Measurements from ENCODE around the gene BRI3BP. TPM values are rescaled to one million over a fixed set of nuclear protein-coding genes. Genes with fewer than 3 reads are reported as not detected.
"Not testable (repeated sequence)": the region's sequence is repeated elsewhere in the genome, so short reads cannot be mapped to it uniquely, and the experiment has no call there.

BRI3BP gene
- total RNA-seq, 1 donor from 2014 or later: 35.0 TPM

GRCh38 chr12:125038976-125039625 is 45.7 kb downstream of the BRI3BP start:
- Mint-ChIP-seq H3K36me3 (ENCODE audit: low read depth) (peaks cover 4% of the 10 kb centered on the region), H3K27me3 (ENCODE audit: insufficient read depth) (no peaks in the 10 kb centered on the region), H3K9me3 (peaks cover 6% of the 10 kb centered on the region), H3K4me1 (ENCODE audit: low read depth) (no peaks in the 10 kb centered on the region), H3K27ac (no peak overlapping the region), H3K4me3 (no peak overlapping the region)
- intact Hi-C loops (cut with micrococcal nuclease): no loop called here
- no peak for DNase-seq (ENCODE audit: low spot score)

GRCh38 chr12:125049093-125049458 is 55.6 kb downstream of the BRI3BP start:
- H3K9me3 Mint-ChIP-seq: no peaks in the 10 kb centered on the region
- no peaks in the 10 kb centered on the region for H3K36me3 Mint-ChIP-seq (ENCODE audit: low read depth)
- intact Hi-C loops (cut with micrococcal nuclease): loop anchor here (1.0 to 5.0 kb wide), 6 partner anchors 16 to 187 kb away; partner anchors contain the start of genes AACS, BRI3BP, DHX37 and SCARB1
- peak overlapping the region; percentile 88 for H3K4me3 Mint-ChIP-seq
- H3K27me3 Mint-ChIP-seq (ENCODE audit: insufficient read depth): no peaks in the 10 kb centered on the region
- no peak for DNase-seq (ENCODE audit: low spot score)
- H3K27ac Mint-ChIP-seq: peak overlapping the region; percentile 75
- peaks cover 13% of the 10 kb centered on the region for H3K4me1 Mint-ChIP-seq (ENCODE audit: low read depth)

GRCh38 chr12:125050446-125050845 is 57.0 kb downstream of the BRI3BP start:
- H3K9me3 Mint-ChIP-seq: no peaks in the 10 kb centered on the region
- no peak for DNase-seq (ENCODE audit: low spot score)
- no peaks in the 10 kb centered on the region for H3K36me3 Mint-ChIP-seq (ENCODE audit: low read depth)
- no peaks in the 10 kb centered on the region for H3K27me3 Mint-ChIP-seq (ENCODE audit: insufficient read depth)
- intact Hi-C loops (cut with micrococcal nuclease): no loop called here
- H3K4me3 Mint-ChIP-seq: peak overlapping the region; percentile 53
- H3K4me1 Mint-ChIP-seq (ENCODE audit: low read depth): peaks cover 13% of the 10 kb centered on the region
- no peak overlapping the region for H3K27ac Mint-ChIP-seq

- no peak for DNase-seq (ENCODE audit: low spot score)
- no peak overlapping the region for H3K4me3 Mint-ChIP-seq
- no peaks in the 10 kb centered on the region for H3K9me3 Mint-ChIP-seq
- intact Hi-C loops (cut with micrococcal nuclease): no loop called here
- H3K27me3 Mint-ChIP-seq (ENCODE audit: insufficient read depth): peaks cover under 1% of the 10 kb centered on the region
- H3K4me1 Mint-ChIP-seq (ENCODE audit: low read depth): peaks cover 13% of the 10 kb centered on the region
- no peaks in the 10 kb centered on the region for H3K36me3 Mint-ChIP-seq (ENCODE audit: low read depth)
- no peak overlapping the region for H3K27ac Mint-ChIP-seq
Measured at GRCh38 chr12:125050868-125051267, 57.4 kb downstream of the BRI3BP start.

- H3K27ac Mint-ChIP-seq: no peak overlapping the region
Measured at GRCh38 chr12:125053821-125054220, 60.4 kb downstream of the BRI3BP start.

GRCh38 chr12:125055591-125055990 is 62.1 kb downstream of the BRI3BP start:
- H3K27me3 Mint-ChIP-seq (ENCODE audit: insufficient read depth): peaks cover 9% of the 10 kb centered on the region
- no peak for DNase-seq (ENCODE audit: low spot score)
- H3K4me3 Mint-ChIP-seq: no peak overlapping the region
- intact Hi-C loops (cut with micrococcal nuclease): no loop called here
- peaks cover 2% of the 10 kb centered on the region for H3K4me1 Mint-ChIP-seq (ENCODE audit: low read depth)
- peaks cover 4% of the 10 kb centered on the region for H3K9me3 Mint-ChIP-seq
- H3K36me3 Mint-ChIP-seq (ENCODE audit: low read depth): no peaks in the 10 kb centered on the region
- H3K27ac Mint-ChIP-seq: no peak overlapping the region

More at GRCh38 chr12:125053821-125054220, 60.4 kb downstream of the BRI3BP start:
- intact Hi-C loops (cut with micrococcal nuclease): no loop called here
- Mint-ChIP-seq H3K9me3 (no peaks in the 10 kb centered on the region), H3K36me3 (ENCODE audit: low read depth) (no peaks in the 10 kb centered on the region), H3K27me3 (ENCODE audit: insufficient read depth) (peaks cover 9% of the 10 kb centered on the region), H3K4me1 (ENCODE audit: low read depth) (peaks cover 13% of the 10 kb centered on the region), H3K4me3 (no peak overlapping the region)
- DNase-seq (ENCODE audit: low spot score): no peak

GRCh38 chr12:125056306-125056705 is 62.9 kb downstream of the BRI3BP start:
- H3K27me3 Mint-ChIP-seq (ENCODE audit: insufficient read depth): peaks cover 12% of the 10 kb centered on the region
- H3K4me1 Mint-ChIP-seq (ENCODE audit: low read depth): no peaks in the 10 kb centered on the region

GRCh38 chr12:125057708-125058107 is 64.3 kb downstream of the BRI3BP start:
- peaks cover 5% of the 10 kb centered on the region for H3K9me3 Mint-ChIP-seq
- intact Hi-C loops (cut with micrococcal nuclease): no loop called here
- DNase-seq (ENCODE audit: low spot score): no peak
- no peaks in the 10 kb centered on the region for H3K36me3 Mint-ChIP-seq (ENCODE audit: low read depth)
- H3K27ac Mint-ChIP-seq: no peak overlapping the region
- H3K4me3 Mint-ChIP-seq: no peak overlapping the region
- H3K27me3 Mint-ChIP-seq (ENCODE audit: insufficient read depth): peaks cover 12% of the 10 kb centered on the region
- no peaks in the 10 kb centered on the region for H3K4me1 Mint-ChIP-seq (ENCODE audit: low read depth)

More at GRCh38 chr12:125056306-125056705, 62.9 kb downstream of the BRI3BP start:
- no peaks in the 10 kb centered on the region for H3K36me3 Mint-ChIP-seq (ENCODE audit: low read depth)
- no peak overlapping the region for H3K4me3 Mint-ChIP-seq
- H3K9me3 Mint-ChIP-seq: peaks cover 5% of the 10 kb centered on the region
- intact Hi-C loops (cut with micrococcal nuclease): no loop called here
- DNase-seq (ENCODE audit: low spot score): no peak
- no peak overlapping the region for H3K27ac Mint-ChIP-seq

GRCh38 chr12:125061229-125061628 is 67.8 kb downstream of the BRI3BP start:
- H3K27me3 Mint-ChIP-seq (ENCODE audit: insufficient read depth): peaks cover 13% of the 10 kb centered on the region
- DNase-seq (ENCODE audit: low spot score): no peak
- H3K36me3 Mint-ChIP-seq (ENCODE audit: low read depth): no peaks in the 10 kb centered on the region
- H3K27ac Mint-ChIP-seq: no peak overlapping the region
- H3K9me3 Mint-ChIP-seq: peaks cover 5% of the 10 kb centered on the region
- no peak overlapping the region for H3K4me3 Mint-ChIP-seq
- intact Hi-C loops (cut with micrococcal nuclease): no loop called here
- H3K4me1 Mint-ChIP-seq (ENCODE audit: low read depth): peaks cover 8% of the 10 kb centered on the region

GRCh38 chr12:125063522-125063921 is 70.1 kb downstream of the BRI3BP start:
- H3K9me3 Mint-ChIP-seq; H3K27ac Mint-ChIP-seq; H3K36me3 Mint-ChIP-seq (ENCODE audit: low read depth); DNase-seq (ENCODE audit: low spot score); intact Hi-C loops (cut with micrococcal nuclease); H3K27me3 Mint-ChIP-seq (ENCODE audit: insufficient read depth): not testable (repeated sequence)
- Mint-ChIP-seq H3K4me3 (peak overlapping the region; percentile 2), H3K4me1 (ENCODE audit: low read depth) (peaks cover 17% of the 10 kb centered on the region)

- no peak for DNase-seq (ENCODE audit: low spot score)
- Mint-ChIP-seq H3K36me3 (ENCODE audit: low read depth) (peaks cover 3% of the 10 kb centered on the region), H3K27ac (no peak overlapping the region), H3K9me3 (peaks cover 5% of the 10 kb centered on the region), H3K27me3 (ENCODE audit: insufficient read depth) (peaks cover 7% of the 10 kb centered on the region), H3K4me1 (ENCODE audit: low read depth) (peaks cover 17% of the 10 kb centered on the region), H3K4me3 (peak overlapping the region; percentile 79)
- intact Hi-C loops (cut with micrococcal nuclease): loop anchor here (2.0 kb wide), 1 partner anchor 144 kb away; no protein-coding TSS in a partner anchor
Measured at GRCh38 chr12:125064492-125064891, 71.0 kb downstream of the BRI3BP start.

- peak; percentile 58 for DNase-seq (ENCODE audit: low spot score)
- Mint-ChIP-seq H3K36me3 (ENCODE audit: low read depth) (peaks cover 3% of the 10 kb centered on the region), H3K4me3 (peak within 1 kb of the TSS; percentile 84), H3K4me1 (ENCODE audit: low read depth) (peaks cover 17% of the 10 kb centered on the region), H3K27me3 (ENCODE audit: insufficient read depth) (peaks cover 7% of the 10 kb centered on the region), H3K9me3 (peaks cover 4% of the 10 kb centered on the region), H3K27ac (peak within 1 kb of the TSS; percentile 40)
- intact Hi-C loops (cut with micrococcal nuclease): loop anchor here (1.0 to 5.0 kb wide), 6 partner anchors 16 to 203 kb away; partner anchors contain the start of genes BRI3BP, DHX37 and SCARB1
Measured at GRCh38 chr12:125065021-125065918, 71.8 kb downstream of the BRI3BP start, which contains the start of gene AACS. Gene AACS, plus strand, starts transcription at chr12:125065435. Its CDS starts 150 bp downstream, at chr12:125065585.

All from activated T-helper 1 cell treated with anti-CD3 and anti-CD28 coated beads, Interleukin-12 subunit alpha, Interleukin-12 subunit beta, Interleukin-2, Interleukin-4 antibody, amounts not matched to agents 30 ng/mL and 10 ng/mL and 1 ng/mL, durations not matched to agents 14 hours and 24 hours and 36 hours (primary cell).